A673 (cell line): Measurements from ENCODE around the gene DGAT2. TPM values are rescaled to one million over a fixed set of nuclear protein-coding genes. Genes with fewer than 3 reads are reported as not detected.

Source experiments
- BruUV-seq: library from RNA; stranded (reverse); fragments of 400-500 nt; replicated peaks from 2 replicates; lab custom pipeline; 2021; lab: Mats Ljungman, UMichigan
- CTCF ChIA-PET: fragments of 300-600 bp; sonication (Branson Sonifier 250); formaldehyde crosslinking; loops from one replicate; lab custom pipeline; 2022; ENCODE audit warnings: antibody characterized with exemption; lab: Charles Lee
- POLR2A ChIA-PET: fragments of 300-600 bp; sonication (Branson Sonifier 250); formaldehyde crosslinking; loops from one replicate; lab custom pipeline; 2022; ENCODE audit warnings: antibody characterized with exemption; ENCODE audit not compliant: low non-redundant PET; lab: Charles Lee
- DNase-seq: peaks from one replicate; pipeline ENCODE4 v3.0.0-alpha.2; 2015; ENCODE audit warnings: low spot score
- H3K27ac ChIP-seq: fragments of 200-600 bp; sonication (generic); 2 replicates; pipeline ENCODE4 v1.5.1; 2016; ENCODE audit warnings: mixed run types, low read depth, mild to moderate bottlenecking, mixed read lengths, antibody characterized with exemption, low read length; ENCODE audit not compliant: poor library complexity, severe bottlenecking
- H3K27me3 ChIP-seq: fragments of 200-600 bp; sonication (generic); replicated peaks from 2 replicates; pipeline ENCODE4 v1.6.1; 2017; ENCODE audit warnings: mixed run types, low read depth, mild to moderate bottlenecking, mixed read lengths, antibody characterized with exemption, low read length; ENCODE audit not compliant: insufficient read depth, poor library complexity
- H3K36me3 ChIP-seq: fragments of 200-600 bp; sonication (generic); 2 replicates; pipeline ENCODE4 v1.6.1; 2016; ENCODE audit warnings: mixed run types, mild to moderate bottlenecking, mixed read lengths, antibody characterized with exemption, low read length; ENCODE audit not compliant: insufficient read depth, poor library complexity, severe bottlenecking
- H3K4me1 ChIP-seq: fragments of 200-600 bp; sonication (generic); 2 replicates; pipeline ENCODE4 v1.6.1; 2017; ENCODE audit warnings: mixed run types, mild to moderate bottlenecking, mixed read lengths, antibody characterized with exemption, low read length; ENCODE audit not compliant: insufficient read depth, poor library complexity, severe bottlenecking
- H3K4me3 ChIP-seq: fragments of 200-600 bp; sonication (generic); 2 replicates; pipeline ENCODE4 v1.5.1; 2016; ENCODE audit warnings: low read depth, mixed run types, mild to moderate bottlenecking, mixed read lengths, low read length; ENCODE audit not compliant: poor library complexity, severe bottlenecking
- H3K9me3 ChIP-seq: fragments of 200-600 bp; sonication (generic); 2 replicates; pipeline ENCODE4 v1.6.1; 2016; ENCODE audit warnings: mixed run types, low read depth, mild to moderate bottlenecking, mixed read lengths, antibody characterized with exemption, low read length; ENCODE audit not compliant: poor library complexity, severe bottlenecking
- EZH2 ChIP-seq: fragments of 200-600 bp; sonication (generic); IDR thresholded peaks from 2 replicates; pipeline ENCODE4 v1.6.1; 2017; ENCODE audit warnings: borderline replicate concordance, low read depth, mild to moderate bottlenecking, mixed read lengths, antibody characterized with exemption, low read length; ENCODE audit not compliant: poor library complexity, severe bottlenecking
- intact Hi-C: fragments of 100-400 bp; cut with micrococcal nuclease; formaldehyde crosslinking; loops from one replicate; pipeline ENCODE4 v1.10.0; 2022; ENCODE audit not compliant: unreplicated experiment
- total RNA-seq: library from RNA; stranded (reverse); gene quantifications from 2 replicates; pipeline ENCODE4 v1.2.3, GENCODE V29; 2021
- TF ChIP-seq, protein P1 (sequence below): fragments of 300-800, 200-600 bp; sonication (generic); conservative IDR thresholded peaks from 2 replicates; pipeline ENCODE4 v1.5.1; 2017; ENCODE audit warnings: low read depth, mild to moderate bottlenecking, antibody characterized with exemption, low read length, moderate library complexity, mixed read lengths

The DGAT2 gene
- total RNA-seq, 1 experiment from 2014 or later: 3.7 TPM

DNA sequence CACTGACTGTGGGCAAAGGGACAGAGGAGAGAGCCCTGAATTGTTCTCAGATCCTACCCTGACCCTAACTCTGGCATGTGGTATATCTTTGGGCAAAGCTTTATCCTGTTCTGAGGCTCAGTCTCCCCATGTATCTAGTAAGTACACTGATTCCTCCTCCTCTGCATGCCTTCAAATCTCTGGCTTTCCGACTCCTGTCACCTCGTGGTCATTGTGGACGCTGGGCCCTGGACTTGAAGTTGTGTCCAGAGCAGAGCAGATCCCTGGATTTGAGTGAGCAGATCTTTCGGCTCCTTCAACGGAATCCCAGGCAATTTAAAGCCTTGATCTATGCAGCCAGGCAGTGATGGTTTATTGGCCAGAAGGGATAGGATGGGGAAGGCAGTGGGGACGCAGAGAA, 47.9 kb upstream of the DGAT2 start:
- no TSS peak for BruUV-seq
- POLR2A ChIA-PET: no interaction called here
- intact Hi-C loops: loop anchor here (5.0 kb wide), 1 partner anchor 597 kb away; no protein-coding TSS in a partner anchor

DNA sequence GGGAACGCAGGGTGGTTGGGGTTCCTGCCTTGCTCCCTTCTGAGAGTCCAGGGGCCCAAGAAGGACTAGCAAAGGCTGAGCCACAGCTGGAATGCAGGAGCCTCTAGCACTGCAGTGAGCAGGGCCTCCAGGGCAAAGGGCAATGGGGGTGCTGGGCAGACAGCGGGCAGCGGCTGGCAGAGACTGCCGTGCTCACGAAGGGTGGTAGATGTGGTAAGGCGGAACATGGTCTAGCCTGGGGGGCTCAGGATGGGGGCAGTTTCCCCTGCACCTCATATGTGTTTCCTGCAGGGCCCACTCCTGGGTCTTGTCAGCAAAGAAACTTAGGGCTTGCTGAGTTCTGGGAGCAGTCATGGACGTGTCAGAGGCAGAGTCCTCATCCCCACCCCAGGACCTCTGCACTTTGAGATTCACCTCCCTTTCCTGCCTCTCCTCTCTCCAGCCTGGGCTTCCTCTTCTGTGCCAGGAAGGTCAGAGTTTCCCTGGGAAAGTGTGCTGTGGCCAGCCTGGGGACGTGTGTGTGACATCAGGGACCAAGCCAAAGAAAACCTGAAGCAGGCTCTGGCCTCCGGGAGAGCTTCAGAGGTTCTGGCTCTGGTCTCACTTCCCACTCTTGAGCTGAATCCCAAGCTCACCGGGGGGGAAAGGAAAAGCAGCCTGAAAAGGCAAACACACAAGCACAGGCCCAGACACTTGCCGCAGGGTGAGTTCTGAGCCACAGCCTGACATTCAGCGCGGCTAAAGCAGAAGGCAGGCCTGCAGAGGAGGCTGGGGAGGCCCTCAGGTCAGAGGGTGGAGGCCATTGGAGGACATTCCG, 46.5 kb upstream of the DGAT2 start:
- ChIA-PET CTCF (no interaction called here), POLR2A (no interaction called here)
- H3K4me1 ChIP-seq: no peaks in the 10 kb centered on the region
- no peak overlapping the region for H3K27ac ChIP-seq
- no peaks in the 10 kb centered on the region for H3K9me3 ChIP-seq
- no peaks in the 10 kb centered on the region for H3K36me3 ChIP-seq
- intact Hi-C loops: loop anchor here (5.0 kb wide), 1 partner anchor 595 kb away; no protein-coding TSS in a partner anchor
- H3K4me3 ChIP-seq: no peak overlapping the region
- H3K27me3 ChIP-seq: no peaks in the 10 kb centered on the region
- TF ChIP-seq EZH2: no peak
- TF ChIP-seq, protein P1, sequence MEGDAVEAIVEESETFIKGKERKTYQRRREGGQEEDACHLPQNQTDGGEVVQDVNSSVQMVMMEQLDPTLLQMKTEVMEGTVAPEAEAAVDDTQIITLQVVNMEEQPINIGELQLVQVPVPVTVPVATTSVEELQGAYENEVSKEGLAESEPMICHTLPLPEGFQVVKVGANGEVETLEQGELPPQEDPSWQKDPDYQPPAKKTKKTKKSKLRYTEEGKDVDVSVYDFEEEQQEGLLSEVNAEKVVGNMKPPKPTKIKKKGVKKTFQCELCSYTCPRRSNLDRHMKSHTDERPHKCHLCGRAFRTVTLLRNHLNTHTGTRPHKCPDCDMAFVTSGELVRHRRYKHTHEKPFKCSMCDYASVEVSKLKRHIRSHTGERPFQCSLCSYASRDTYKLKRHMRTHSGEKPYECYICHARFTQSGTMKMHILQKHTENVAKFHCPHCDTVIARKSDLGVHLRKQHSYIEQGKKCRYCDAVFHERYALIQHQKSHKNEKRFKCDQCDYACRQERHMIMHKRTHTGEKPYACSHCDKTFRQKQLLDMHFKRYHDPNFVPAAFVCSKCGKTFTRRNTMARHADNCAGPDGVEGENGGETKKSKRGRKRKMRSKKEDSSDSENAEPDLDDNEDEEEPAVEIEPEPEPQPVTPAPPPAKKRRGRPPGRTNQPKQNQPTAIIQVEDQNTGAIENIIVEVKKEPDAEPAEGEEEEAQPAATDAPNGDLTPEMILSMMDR: no peak
- DNase-seq: no peak
- no TSS peak for BruUV-seq

More for the DNA sequence above, 47.9 kb upstream of the DGAT2 start:
- no peak for DNase-seq
- H3K4me1 ChIP-seq: no peaks in the 10 kb centered on the region
- no peaks in the 10 kb centered on the region for H3K36me3 ChIP-seq
- no peak for TF ChIP-seq EZH2
- TF ChIP-seq, protein P1: no peak
- no peaks in the 10 kb centered on the region for H3K27me3 ChIP-seq
- CTCF ChIA-PET: no interaction called here
- no peaks in the 10 kb centered on the region for H3K9me3 ChIP-seq
- no peak overlapping the region for H3K4me3 ChIP-seq
- no peak overlapping the region for H3K27ac ChIP-seq

DNA sequence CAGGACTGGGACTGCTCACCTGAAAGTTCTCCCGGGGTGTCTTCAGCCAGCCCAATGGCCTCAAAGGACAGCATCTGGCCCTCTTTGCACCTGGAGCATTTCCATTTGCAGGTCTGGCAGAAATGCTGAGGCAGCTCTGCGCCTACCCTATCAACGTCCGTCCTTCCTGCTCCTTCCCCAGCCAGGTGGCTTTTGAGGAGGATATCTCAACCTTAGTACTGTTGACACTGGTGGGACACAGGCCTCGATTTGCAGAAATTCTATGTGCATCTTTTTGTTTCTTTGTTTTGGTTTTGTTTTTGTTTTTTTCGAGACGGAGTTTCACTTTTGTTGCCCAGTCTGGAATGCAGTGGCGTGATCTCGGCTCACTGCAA, 45.9 kb upstream of the DGAT2 start:
- TF ChIP-seq, protein P1: no peak
- TF ChIP-seq EZH2: no peak
- no TSS peak for BruUV-seq
- intact Hi-C loops: loop anchor here (1.0 to 5.0 kb wide), 3 partner anchors 146 to 595 kb away; no protein-coding TSS in a partner anchor

More for the DNA sequence above, 45.9 kb upstream of the DGAT2 start:
- ChIA-PET CTCF (interaction anchor here (0.9 to 1.0 kb wide), 2 partner anchors 117 to 145 kb away, joined by 3 to 4 read pairs; no protein-coding TSS in a partner anchor), POLR2A (no interaction called here)
- H3K4me1 ChIP-seq: no peaks in the 10 kb centered on the region
- no peak overlapping the region for H3K4me3 ChIP-seq
- no peak overlapping the region for H3K27ac ChIP-seq
- H3K27me3 ChIP-seq: no peaks in the 10 kb centered on the region
- no peak for DNase-seq
- no peaks in the 10 kb centered on the region for H3K36me3 ChIP-seq
- H3K9me3 ChIP-seq: no peaks in the 10 kb centered on the region
